ENCODE measurements around the gene SYP.

DNA sequence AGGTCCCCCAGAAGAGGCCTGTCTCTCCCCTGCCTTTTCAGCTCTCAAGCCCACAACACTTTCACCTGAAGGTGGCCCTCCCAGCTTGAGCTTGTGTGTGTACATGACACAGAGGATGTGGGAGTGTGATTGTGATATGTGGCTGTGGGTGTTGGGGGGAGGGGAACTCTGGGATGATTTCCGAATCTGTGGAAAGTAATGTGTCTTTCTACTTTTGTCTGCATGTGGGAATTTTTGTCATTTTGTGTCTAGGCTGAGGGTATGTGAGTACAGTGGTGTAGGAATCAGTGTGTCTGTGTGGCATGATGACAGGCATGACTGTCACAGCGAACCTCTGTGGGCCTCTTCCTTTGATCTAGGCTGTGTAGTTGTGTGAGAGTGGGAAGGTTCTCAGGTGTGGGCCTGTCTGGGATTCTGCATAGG is 6.4 kb downstream of the SYP start:
- TF ChIP-seq, protein P1, sequence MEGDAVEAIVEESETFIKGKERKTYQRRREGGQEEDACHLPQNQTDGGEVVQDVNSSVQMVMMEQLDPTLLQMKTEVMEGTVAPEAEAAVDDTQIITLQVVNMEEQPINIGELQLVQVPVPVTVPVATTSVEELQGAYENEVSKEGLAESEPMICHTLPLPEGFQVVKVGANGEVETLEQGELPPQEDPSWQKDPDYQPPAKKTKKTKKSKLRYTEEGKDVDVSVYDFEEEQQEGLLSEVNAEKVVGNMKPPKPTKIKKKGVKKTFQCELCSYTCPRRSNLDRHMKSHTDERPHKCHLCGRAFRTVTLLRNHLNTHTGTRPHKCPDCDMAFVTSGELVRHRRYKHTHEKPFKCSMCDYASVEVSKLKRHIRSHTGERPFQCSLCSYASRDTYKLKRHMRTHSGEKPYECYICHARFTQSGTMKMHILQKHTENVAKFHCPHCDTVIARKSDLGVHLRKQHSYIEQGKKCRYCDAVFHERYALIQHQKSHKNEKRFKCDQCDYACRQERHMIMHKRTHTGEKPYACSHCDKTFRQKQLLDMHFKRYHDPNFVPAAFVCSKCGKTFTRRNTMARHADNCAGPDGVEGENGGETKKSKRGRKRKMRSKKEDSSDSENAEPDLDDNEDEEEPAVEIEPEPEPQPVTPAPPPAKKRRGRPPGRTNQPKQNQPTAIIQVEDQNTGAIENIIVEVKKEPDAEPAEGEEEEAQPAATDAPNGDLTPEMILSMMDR (IDR thresholded peaks at IDR 0.05): no peak
- no peak for TF ChIP-seq POLR2A (IDR thresholded peaks at IDR 0.05)
